ENCODE measurements around the gene PLA2R1.

The PLA2R1 gene

GRCh38 chr2:160062292-160063005, at the start of gene PLA2R1:
PLA2R1 (minus strand) TSS chr2:160062615; CDS start chr2:160062403, 212 bp downstream.
- H3K36me3 ChIP-seq (ENCODE audit: insufficient read depth, low read length) = no peaks in the 10 kb centered on the region
- peak within 1 kb of the TSS; percentile 47 for H3K9ac ChIP-seq (ENCODE audit: low read length)
- H3K27me3 ChIP-seq (ENCODE audit: control insufficient read depth in 1 of 2, insufficient read depth in 2 of 2, low read length in 2 of 2) = no peaks in the 10 kb centered on the region
- peaks cover 23% of the 10 kb centered on the region for H3K4me1 ChIP-seq (ENCODE audit: insufficient read depth, low read length)
- peak within 1 kb of the TSS; percentile 60 for H3K27ac ChIP-seq (ENCODE audit: low read depth, low read length)
- H3K4me3 ChIP-seq (ENCODE audit: low read depth in 1 of 2, low read length in 2 of 2) = peak within 1 kb of the TSS; percentile 66 to 82
- no peaks in the 10 kb centered on the region for H3K9me3 ChIP-seq (ENCODE audit: low read length)

GRCh38 chr2:160110674-160111239, 48.3 kb upstream of the PLA2R1 start:
- Histone ChIP-seq H3K4me3 (ENCODE audit: low read depth in 1 of 2, low read length in 2 of 2) (no peak overlapping the region), H3K4me1 (ENCODE audit: insufficient read depth, low read length) (no peaks in the 10 kb centered on the region), H3K36me3 (ENCODE audit: insufficient read depth, low read length) (no peaks in the 10 kb centered on the region), H3K9me3 (ENCODE audit: low read length) (no peaks in the 10 kb centered on the region), H3K9ac (ENCODE audit: low read length) (no peak overlapping the region), H3K27me3 (ENCODE audit: control insufficient read depth in 1 of 2, insufficient read depth in 2 of 2, low read length in 2 of 2) (no peaks in the 10 kb centered on the region), H3K27ac (ENCODE audit: low read depth, low read length) (no peak overlapping the region)

- H3K27me3 ChIP-seq (ENCODE audit: control insufficient read depth in 1 of 2, insufficient read depth in 2 of 2, low read length in 2 of 2) = no peaks in the 10 kb centered on the region
- no peak overlapping the region for H3K4me3 ChIP-seq (ENCODE audit: low read depth in 1 of 2, low read length in 2 of 2)
- H3K9ac ChIP-seq (ENCODE audit: low read length) = no peak overlapping the region
- no peak overlapping the region for H3K27ac ChIP-seq (ENCODE audit: low read depth, low read length)
- H3K4me1 ChIP-seq (ENCODE audit: insufficient read depth, low read length) = no peaks in the 10 kb centered on the region
- no peaks in the 10 kb centered on the region for H3K36me3 ChIP-seq (ENCODE audit: insufficient read depth, low read length)
- H3K9me3 ChIP-seq (ENCODE audit: low read length) = no peaks in the 10 kb centered on the region
These were observed 47.7 kb upstream of the PLA2R1 start for GRCh38 chr2:160109939-160110673.

- no peaks in the 10 kb centered on the region for H3K4me1 ChIP-seq (ENCODE audit: insufficient read depth, low read length)
- H3K27ac ChIP-seq (ENCODE audit: low read depth, low read length) = no peak overlapping the region
- H3K9ac ChIP-seq (ENCODE audit: low read length) = no peak overlapping the region
- no peaks in the 10 kb centered on the region for H3K9me3 ChIP-seq (ENCODE audit: low read length)
- no peaks in the 10 kb centered on the region for H3K27me3 ChIP-seq (ENCODE audit: control insufficient read depth in 1 of 2, insufficient read depth in 2 of 2, low read length in 2 of 2)
- no peaks in the 10 kb centered on the region for H3K36me3 ChIP-seq (ENCODE audit: insufficient read depth, low read length)
- H3K4me3 ChIP-seq (ENCODE audit: low read depth in 1 of 2, low read length in 2 of 2) = no peak overlapping the region
These were observed 46.8 kb upstream of the PLA2R1 start for GRCh38 chr2:160109243-160109642.

- Histone ChIP-seq H3K4me3 (ENCODE audit: low read depth in 1 of 2, low read length in 2 of 2) (no peak overlapping the region), H3K27ac (ENCODE audit: low read depth, low read length) (no peak overlapping the region), H3K27me3 (ENCODE audit: control insufficient read depth in 1 of 2, insufficient read depth in 2 of 2, low read length in 2 of 2) (no peaks in the 10 kb centered on the region), H3K9ac (ENCODE audit: low read length) (no peak overlapping the region), H3K36me3 (ENCODE audit: insufficient read depth, low read length) (no peaks in the 10 kb centered on the region), H3K9me3 (ENCODE audit: low read length) (no peaks in the 10 kb centered on the region), H3K4me1 (ENCODE audit: insufficient read depth, low read length) (no peaks in the 10 kb centered on the region)
These were observed 46.2 kb upstream of the PLA2R1 start for GRCh38 chr2:160108646-160109045.

- no peaks in the 10 kb centered on the region for H3K4me1 ChIP-seq (ENCODE audit: insufficient read depth, low read length)
- H3K27ac ChIP-seq (ENCODE audit: low read depth, low read length) = no peak overlapping the region
- no peak overlapping the region for H3K9ac ChIP-seq (ENCODE audit: low read length)
- H3K9me3 ChIP-seq (ENCODE audit: low read length) = no peaks in the 10 kb centered on the region
- no peaks in the 10 kb centered on the region for H3K36me3 ChIP-seq (ENCODE audit: insufficient read depth, low read length)
- no peaks in the 10 kb centered on the region for H3K27me3 ChIP-seq (ENCODE audit: control insufficient read depth in 1 of 2, insufficient read depth in 2 of 2, low read length in 2 of 2)
- H3K4me3 ChIP-seq (ENCODE audit: low read depth in 1 of 2, low read length in 2 of 2) = no peak overlapping the region
These were observed 43.0 kb upstream of the PLA2R1 start for GRCh38 chr2:160105366-160105765.

- H3K27ac ChIP-seq (ENCODE audit: low read depth, low read length) = no peak overlapping the region
- H3K36me3 ChIP-seq (ENCODE audit: insufficient read depth, low read length) = no peaks in the 10 kb centered on the region
These were observed 41.7 kb upstream of the PLA2R1 start for GRCh38 chr2:160104115-160104514.

GRCh38 chr2:160097326-160097725, 34.9 kb upstream of the PLA2R1 start:
- no peaks in the 10 kb centered on the region for H3K9me3 ChIP-seq (ENCODE audit: low read length)
- H3K27ac ChIP-seq (ENCODE audit: low read depth, low read length) = no peak overlapping the region
- no peaks in the 10 kb centered on the region for H3K27me3 ChIP-seq (ENCODE audit: control insufficient read depth in 1 of 2, insufficient read depth in 2 of 2, low read length in 2 of 2)
- no peaks in the 10 kb centered on the region for H3K36me3 ChIP-seq (ENCODE audit: insufficient read depth, low read length)
- H3K4me3 ChIP-seq (ENCODE audit: low read depth in 1 of 2, low read length in 2 of 2) = no peak overlapping the region
- H3K9ac ChIP-seq (ENCODE audit: low read length) = no peak overlapping the region
- no peaks in the 10 kb centered on the region for H3K4me1 ChIP-seq (ENCODE audit: insufficient read depth, low read length)

More at GRCh38 chr2:160104115-160104514, 41.7 kb upstream of the PLA2R1 start:
- H3K4me3 ChIP-seq (ENCODE audit: low read depth in 1 of 2, low read length in 2 of 2) = no peak overlapping the region
- H3K27me3 ChIP-seq (ENCODE audit: control insufficient read depth in 1 of 2, insufficient read depth in 2 of 2, low read length in 2 of 2) = no peaks in the 10 kb centered on the region
- no peak overlapping the region for H3K9ac ChIP-seq (ENCODE audit: low read length)
- H3K4me1 ChIP-seq (ENCODE audit: insufficient read depth, low read length) = no peaks in the 10 kb centered on the region
- no peaks in the 10 kb centered on the region for H3K9me3 ChIP-seq (ENCODE audit: low read length)

GRCh38 chr2:160096409-160096808, 34.0 kb upstream of the PLA2R1 start:
- no peak overlapping the region for H3K27ac ChIP-seq (ENCODE audit: low read depth, low read length)
- no peak overlapping the region for H3K9ac ChIP-seq (ENCODE audit: low read length)
- no peaks in the 10 kb centered on the region for H3K4me1 ChIP-seq (ENCODE audit: insufficient read depth, low read length)
- H3K27me3 ChIP-seq (ENCODE audit: control insufficient read depth in 1 of 2, insufficient read depth in 2 of 2, low read length in 2 of 2) = no peaks in the 10 kb centered on the region
- no peaks in the 10 kb centered on the region for H3K36me3 ChIP-seq (ENCODE audit: insufficient read depth, low read length)
- H3K9me3 ChIP-seq (ENCODE audit: low read length) = no peaks in the 10 kb centered on the region
- no peak overlapping the region for H3K4me3 ChIP-seq (ENCODE audit: low read depth in 1 of 2, low read length in 2 of 2)

GRCh38 chr2:160092445-160092844, 30.0 kb upstream of the PLA2R1 start:
- no peaks in the 10 kb centered on the region for H3K36me3 ChIP-seq (ENCODE audit: insufficient read depth, low read length)
- no peak overlapping the region for H3K4me3 ChIP-seq (ENCODE audit: low read depth in 1 of 2, low read length in 2 of 2)
- H3K27ac ChIP-seq (ENCODE audit: low read depth, low read length) = no peak overlapping the region
- no peak overlapping the region for H3K9ac ChIP-seq (ENCODE audit: low read length)
- H3K4me1 ChIP-seq (ENCODE audit: insufficient read depth, low read length) = no peaks in the 10 kb centered on the region
- H3K9me3 ChIP-seq (ENCODE audit: low read length) = peaks cover 19% of the 10 kb centered on the region
- H3K27me3 ChIP-seq (ENCODE audit: control insufficient read depth in 1 of 2, insufficient read depth in 2 of 2, low read length in 2 of 2) = no peaks in the 10 kb centered on the region

GRCh38 chr2:160091381-160091780, 29.0 kb upstream of the PLA2R1 start:
- Histone ChIP-seq H3K27ac (ENCODE audit: low read depth, low read length) (no peak overlapping the region), H3K27me3 (ENCODE audit: control insufficient read depth in 1 of 2, insufficient read depth in 2 of 2, low read length in 2 of 2) (no peaks in the 10 kb centered on the region), H3K9ac (ENCODE audit: low read length) (no peak overlapping the region), H3K4me3 (ENCODE audit: low read depth in 1 of 2, low read length in 2 of 2) (no peak overlapping the region), H3K4me1 (ENCODE audit: insufficient read depth, low read length) (no peaks in the 10 kb centered on the region), H3K9me3 (ENCODE audit: low read length) (peaks cover 25% of the 10 kb centered on the region), H3K36me3 (ENCODE audit: insufficient read depth, low read length) (no peaks in the 10 kb centered on the region)
